Fibroblast of mammary gland (primary cell): ENCODE measurements around the gene GLIS1.
"Not testable (repeated sequence)": the region's sequence is repeated elsewhere in the genome, so short reads cannot be mapped to it uniquely, and the experiment has no call there.

Experiments
- DNase-seq: peaks from one replicate; pipeline ENCODE4 v3.0.0-alpha.2; 2010; ENCODE audit warnings: low read depth
- H3K4me3 ChIP-seq: 2 replicates; pipeline ENCODE4 v1.5.1; 2011; ENCODE audit warnings: low read depth, mild to moderate bottlenecking, low read length, moderate library complexity; ENCODE audit not compliant: control insufficient read depth
- CTCF ChIP-seq: conservative IDR thresholded peaks from 2 replicates; pipeline ENCODE4 v1.5.1; 2011; ENCODE audit warnings: low read depth, low read length, inconsistent platforms; ENCODE audit not compliant: control insufficient read depth, insufficient read depth

GLIS1 gene

GRCh38 chr1:53652441-53653199, 86.3 kb downstream of the GLIS1 start:
- peak; percentile 6 for DNase-seq
- no peak overlapping the region for H3K4me3 ChIP-seq
- no peak for TF ChIP-seq CTCF

- TF ChIP-seq CTCF = no peak
- no peak for DNase-seq
Observed at GRCh38 chr1:53651356-53651755, 87.6 kb downstream of the GLIS1 start.

GRCh38 chr1:53648516-53648915, 90.4 kb downstream of the GLIS1 start:
- TF ChIP-seq CTCF = no peak
- no peak overlapping the region for H3K4me3 ChIP-seq
- DNase-seq = no peak

More at GRCh38 chr1:53651356-53651755, 87.6 kb downstream of the GLIS1 start:
- no peak overlapping the region for H3K4me3 ChIP-seq

- not testable (repeated sequence) for DNase-seq, H3K4me3 ChIP-seq
Observed at GRCh38 chr1:53647915-53648314, 91.0 kb downstream of the GLIS1 start.

- no peak for TF ChIP-seq CTCF
- H3K4me3 ChIP-seq = no peak overlapping the region
- DNase-seq = no peak
Observed at GRCh38 chr1:53646732-53647131, 92.2 kb downstream of the GLIS1 start.

GRCh38 chr1:53645690-53646078, 93.3 kb downstream of the GLIS1 start:
- DNase-seq = no peak
- TF ChIP-seq CTCF = no peak
- no peak overlapping the region for H3K4me3 ChIP-seq

GRCh38 chr1:53644909-53645689, 93.9 kb downstream of the GLIS1 start:
- no peak overlapping the region for H3K4me3 ChIP-seq
- no peak for DNase-seq
- TF ChIP-seq CTCF = no peak
